ACC112 (cell line): ENCODE results near the gene RFPL3.
A peak's percentile ranks its signal among the peaks of the same experiment; 100 is the strongest.

Source experiments
- H2AFZ ChIP-seq: fragments of 200-600 bp; sonication (generic); one replicate; pipeline ENCODE4 v1.6.0; 2017; ENCODE audit warnings: antibody characterized with exemption, low read length; ENCODE audit not compliant: unreplicated experiment
- H3K27ac ChIP-seq: fragments of 200-600 bp; sonication (generic); 2 replicates; pipeline ENCODE4 v1.5.1; 2014; ENCODE audit warnings: low read depth, mild to moderate bottlenecking, antibody characterized with exemption, low read length, moderate library complexity
- H3K27me3 ChIP-seq: fragments of 200-600 bp; sonication (generic); 2 replicates; pipeline ENCODE4 v1.6.1; 2014; ENCODE audit warnings: mild to moderate bottlenecking, antibody characterized with exemption, low read length, moderate library complexity, mixed read lengths; ENCODE audit not compliant: insufficient read depth
- H3K36me3 ChIP-seq: fragments of 200-600 bp; sonication (generic); 2 replicates; pipeline ENCODE4 v1.6.1; 2016; ENCODE audit warnings: mild to moderate bottlenecking, antibody characterized with exemption, low read length, moderate library complexity, mixed read lengths; ENCODE audit not compliant: insufficient read depth
- H3K4me1 ChIP-seq: fragments of 200-600 bp; sonication (generic); one replicate; pipeline ENCODE4 v1.6.1; 2016; ENCODE audit warnings: low read length, mixed read lengths; ENCODE audit not compliant: insufficient read depth, unreplicated experiment, control insufficient read depth
- H3K4me3 ChIP-seq: fragments of 200-600 bp; sonication (generic); 2 replicates; pipeline ENCODE4 v1.5.1; 2014; ENCODE audit warnings: mild to moderate bottlenecking, low read depth, low read length
- H3K79me2 ChIP-seq: fragments of 200-600 bp; sonication (generic); one replicate; pipeline ENCODE4 v1.6.0; 2016; ENCODE audit warnings: low read length; ENCODE audit not compliant: control insufficient read depth, unreplicated experiment, insufficient read depth

The RFPL3 gene

GRCh38 chr22:32389685-32390084 lies 32.0 kb downstream of the RFPL3 start:
- H3K27me3 ChIP-seq: no peaks in the 10 kb centered on the region
- H3K79me2 ChIP-seq: no peaks in the 10 kb centered on the region
- H3K4me3 ChIP-seq: no peak overlapping the region
- no peak overlapping the region for H3K27ac ChIP-seq
- H3K4me1 ChIP-seq: no peaks in the 10 kb centered on the region
- no peak overlapping the region for H2AFZ ChIP-seq
- no peaks in the 10 kb centered on the region for H3K36me3 ChIP-seq

GRCh38 chr22:32395107-32395506 lies 37.4 kb downstream of the RFPL3 start:
- Histone ChIP-seq H2AFZ (no peak overlapping the region), H3K27ac (no peak overlapping the region), H3K36me3 (0 out of 2 replicates have a peak, but pooled peaks cover 4% of the 10 kb centered on the region), H3K4me3 (no peak overlapping the region), H3K27me3 (no peaks in the 10 kb centered on the region), H3K4me1 (no peaks in the 10 kb centered on the region), H3K79me2 (no peaks in the 10 kb centered on the region)

GRCh38 chr22:32396255-32396654 lies 38.6 kb downstream of the RFPL3 start:
- Histone ChIP-seq H3K27ac (no peak overlapping the region), H3K4me3 (no peak overlapping the region), H3K4me1 (no peaks in the 10 kb centered on the region), H3K79me2 (no peaks in the 10 kb centered on the region), H3K27me3 (no peaks in the 10 kb centered on the region), H3K36me3 (0 out of 2 replicates have a peak, but pooled peaks cover 8% of the 10 kb centered on the region), H2AFZ (no peak overlapping the region)

GRCh38 chr22:32396746-32397145 lies 39.1 kb downstream of the RFPL3 start:
- no peak overlapping the region for H2AFZ ChIP-seq
- 0 out of 2 replicates have a peak, but pooled peaks cover 10% of the 10 kb centered on the region for H3K36me3 ChIP-seq
- H3K79me2 ChIP-seq: no peaks in the 10 kb centered on the region
- H3K4me3 ChIP-seq: no peak overlapping the region
- H3K27ac ChIP-seq: no peak overlapping the region
- H3K4me1 ChIP-seq: no peaks in the 10 kb centered on the region
- H3K27me3 ChIP-seq: no peaks in the 10 kb centered on the region

- Histone ChIP-seq H2AFZ (no peak overlapping the region), H3K27ac (no peak overlapping the region), H3K4me3 (no peak overlapping the region), H3K4me1 (no peaks in the 10 kb centered on the region), H3K27me3 (no peaks in the 10 kb centered on the region), H3K79me2 (no peaks in the 10 kb centered on the region), H3K36me3 (0 out of 2 replicates have a peak, but pooled peaks cover 10% of the 10 kb centered on the region)
Measured at GRCh38 chr22:32401486-32401885, 43.8 kb downstream of the RFPL3 start.

- H3K36me3 ChIP-seq: 0 out of 2 replicates have a peak, but pooled peaks cover 10% of the 10 kb centered on the region
- H3K4me3 ChIP-seq: no peak overlapping the region
- no peak overlapping the region for H3K27ac ChIP-seq
- no peak overlapping the region for H2AFZ ChIP-seq
- H3K79me2 ChIP-seq: peaks cover 13% of the 10 kb centered on the region
- no peaks in the 10 kb centered on the region for H3K27me3 ChIP-seq
- H3K4me1 ChIP-seq: no peaks in the 10 kb centered on the region
Measured at GRCh38 chr22:32404021-32404420, 46.4 kb downstream of the RFPL3 start.

- H2AFZ ChIP-seq: no peak overlapping the region
- peaks cover 38% of the 10 kb centered on the region for H3K79me2 ChIP-seq
- H3K27me3 ChIP-seq: no peaks in the 10 kb centered on the region
- peaks cover under 1% of the 10 kb centered on the region for H3K4me1 ChIP-seq
- H3K36me3 ChIP-seq: 0 out of 2 replicates have a peak, but pooled peaks cover 4% of the 10 kb centered on the region
- H3K4me3 ChIP-seq: no peak overlapping the region
- no peak overlapping the region for H3K27ac ChIP-seq
Measured at GRCh38 chr22:32407312-32407711, 49.6 kb downstream of the RFPL3 start.

- H3K79me2 ChIP-seq: peaks cover 38% of the 10 kb centered on the region
- no peak overlapping the region for H3K4me3 ChIP-seq
- 0 out of 2 replicates have a peak, but pooled peaks cover 4% of the 10 kb centered on the region for H3K36me3 ChIP-seq
- H3K4me1 ChIP-seq: peaks cover 4% of the 10 kb centered on the region
- H3K27ac ChIP-seq: no peak overlapping the region
- no peaks in the 10 kb centered on the region for H3K27me3 ChIP-seq
- H2AFZ ChIP-seq: no peak overlapping the region
Measured at GRCh38 chr22:32407936-32408335, 50.3 kb downstream of the RFPL3 start.

- no peak overlapping the region for H3K27ac ChIP-seq
- no peak overlapping the region for H3K4me3 ChIP-seq
- 0 out of 2 replicates have a peak, but pooled peaks cover 4% of the 10 kb centered on the region for H3K36me3 ChIP-seq
- H3K4me1 ChIP-seq: peaks cover 4% of the 10 kb centered on the region
- no peaks in the 10 kb centered on the region for H3K27me3 ChIP-seq
- peaks cover 38% of the 10 kb centered on the region for H3K79me2 ChIP-seq
- no peak overlapping the region for H2AFZ ChIP-seq
Measured at GRCh38 chr22:32409977-32410376, 52.3 kb downstream of the RFPL3 start.

- Histone ChIP-seq H3K27me3 (no peaks in the 10 kb centered on the region), H3K27ac (no peak overlapping the region), H3K79me2 (peaks cover 38% of the 10 kb centered on the region), H3K36me3 (0 out of 2 replicates have a peak, but pooled peaks cover 4% of the 10 kb centered on the region), H3K4me3 (peak overlapping the region; percentile 94), H2AFZ (no peak overlapping the region), H3K4me1 (peaks cover 4% of the 10 kb centered on the region)
Measured at GRCh38 chr22:32410459-32410858, 52.8 kb downstream of the RFPL3 start.
